Measurements from ENCODE around the gene FOLR1.

DNA sequence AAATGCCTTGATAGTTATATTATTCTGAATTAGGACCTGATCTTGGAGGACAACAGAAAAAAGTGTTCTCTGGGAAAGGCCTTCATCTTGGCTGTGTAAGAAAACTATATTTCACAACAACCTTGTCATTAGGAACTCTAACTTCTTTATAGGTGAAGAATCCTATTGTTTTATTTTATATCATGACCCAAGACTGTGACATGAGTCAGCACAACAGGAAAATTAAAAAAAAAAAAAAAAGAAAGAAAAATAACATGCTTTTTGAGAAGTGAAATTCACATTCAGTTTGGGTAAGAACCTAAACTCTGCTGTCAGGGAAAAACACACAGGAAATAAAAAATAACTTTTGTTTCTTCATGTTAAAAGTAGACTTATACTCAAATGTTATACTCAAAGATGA, 12.9 kb downstream of the FOLR1 start:
- TF ChIP-seq, protein P1, sequence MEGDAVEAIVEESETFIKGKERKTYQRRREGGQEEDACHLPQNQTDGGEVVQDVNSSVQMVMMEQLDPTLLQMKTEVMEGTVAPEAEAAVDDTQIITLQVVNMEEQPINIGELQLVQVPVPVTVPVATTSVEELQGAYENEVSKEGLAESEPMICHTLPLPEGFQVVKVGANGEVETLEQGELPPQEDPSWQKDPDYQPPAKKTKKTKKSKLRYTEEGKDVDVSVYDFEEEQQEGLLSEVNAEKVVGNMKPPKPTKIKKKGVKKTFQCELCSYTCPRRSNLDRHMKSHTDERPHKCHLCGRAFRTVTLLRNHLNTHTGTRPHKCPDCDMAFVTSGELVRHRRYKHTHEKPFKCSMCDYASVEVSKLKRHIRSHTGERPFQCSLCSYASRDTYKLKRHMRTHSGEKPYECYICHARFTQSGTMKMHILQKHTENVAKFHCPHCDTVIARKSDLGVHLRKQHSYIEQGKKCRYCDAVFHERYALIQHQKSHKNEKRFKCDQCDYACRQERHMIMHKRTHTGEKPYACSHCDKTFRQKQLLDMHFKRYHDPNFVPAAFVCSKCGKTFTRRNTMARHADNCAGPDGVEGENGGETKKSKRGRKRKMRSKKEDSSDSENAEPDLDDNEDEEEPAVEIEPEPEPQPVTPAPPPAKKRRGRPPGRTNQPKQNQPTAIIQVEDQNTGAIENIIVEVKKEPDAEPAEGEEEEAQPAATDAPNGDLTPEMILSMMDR (IDR thresholded peaks at IDR 0.05): no peak
- no peak for TF ChIP-seq POLR2A (IDR thresholded peaks at IDR 0.05)

Data from body of pancreas (tissue), 4 donors.